Raji (cell line): Measurements from ENCODE around the gene HLA-B.
A peak's percentile ranks its signal among the peaks of the same experiment; 100 is the strongest.

Source experiments
- POLR2A ChIP-seq: IDR thresholded peaks from 2 replicates; pipeline ENCODE4 v1.6.1; 2011; ENCODE audit warnings: low read depth, low read length, control low read depth; ENCODE audit not compliant: insufficient read depth

Gene HLA-B

DNA sequence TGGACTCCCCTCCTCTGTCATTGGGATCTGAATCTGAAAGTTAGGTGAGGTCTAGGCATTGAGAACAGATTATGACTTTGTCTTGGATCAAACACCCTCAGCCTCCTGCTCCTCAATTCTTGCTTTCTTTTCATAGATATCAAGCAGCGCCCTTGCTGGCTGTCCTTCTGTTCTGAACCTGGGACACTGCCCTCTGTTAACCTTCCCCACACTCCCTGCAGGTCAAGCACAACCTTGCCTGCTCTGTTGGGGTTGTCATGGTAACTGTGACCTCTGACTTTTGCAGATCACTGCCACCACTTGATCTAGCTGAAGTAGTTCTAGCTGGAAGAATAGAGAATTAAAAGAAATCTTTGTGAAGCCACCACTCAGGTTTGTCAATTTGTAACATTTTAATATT is 30.0 kb upstream of the HLA-B start:
- TF ChIP-seq POLR2A = no peak

GRCh38 chr6:31386099-31386498 is 29.1 kb upstream of the HLA-B start:
- TF ChIP-seq POLR2A = no peak

DNA sequence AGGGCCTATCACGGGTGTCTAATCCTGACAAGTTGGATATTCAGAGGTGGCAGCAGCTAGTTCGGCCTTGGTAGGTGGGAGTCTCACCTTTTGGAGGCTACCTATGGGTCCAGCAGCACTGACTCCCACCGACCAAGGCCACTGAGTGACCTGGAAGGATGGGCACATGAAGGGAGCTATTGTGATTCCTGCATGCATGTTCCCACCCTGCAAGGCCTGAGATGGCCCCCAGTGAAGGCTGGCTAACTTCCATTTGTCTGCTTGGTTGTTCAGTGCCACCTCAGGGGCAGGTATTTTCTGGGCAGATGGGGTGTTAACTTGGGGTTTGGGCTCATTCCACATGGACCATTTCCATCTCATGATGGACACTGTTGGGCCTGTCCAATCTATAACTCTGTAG is 28.1 kb upstream of the HLA-B start:
- no peak for TF ChIP-seq POLR2A

DNA sequence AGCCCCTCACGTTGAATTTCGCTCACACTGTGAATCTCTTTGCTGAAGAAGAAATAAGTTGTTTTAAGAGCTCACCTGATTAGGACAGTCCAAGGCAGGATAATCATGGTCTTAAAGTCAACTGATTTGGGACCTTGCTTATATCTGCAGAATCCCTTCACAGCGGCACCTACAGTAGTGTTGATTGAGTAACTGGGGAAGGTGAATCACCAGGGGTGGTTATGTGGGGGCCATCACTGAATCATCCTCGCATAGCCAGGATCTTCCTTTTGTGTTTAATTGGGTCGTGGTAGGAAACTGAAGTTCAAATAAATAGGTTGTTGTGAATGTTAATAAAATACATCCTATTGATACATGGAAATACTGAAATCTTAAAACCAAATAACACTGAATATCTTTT is 26.2 kb upstream of the HLA-B start:
- TF ChIP-seq POLR2A = no peak

GRCh38 chr6:31381666-31382065 is 24.7 kb upstream of the HLA-B start:
- TF ChIP-seq POLR2A = no peak

- no peak for TF ChIP-seq POLR2A
These were observed 22.9 kb upstream of the HLA-B start for GRCh38 chr6:31379850-31380249.

DNA sequence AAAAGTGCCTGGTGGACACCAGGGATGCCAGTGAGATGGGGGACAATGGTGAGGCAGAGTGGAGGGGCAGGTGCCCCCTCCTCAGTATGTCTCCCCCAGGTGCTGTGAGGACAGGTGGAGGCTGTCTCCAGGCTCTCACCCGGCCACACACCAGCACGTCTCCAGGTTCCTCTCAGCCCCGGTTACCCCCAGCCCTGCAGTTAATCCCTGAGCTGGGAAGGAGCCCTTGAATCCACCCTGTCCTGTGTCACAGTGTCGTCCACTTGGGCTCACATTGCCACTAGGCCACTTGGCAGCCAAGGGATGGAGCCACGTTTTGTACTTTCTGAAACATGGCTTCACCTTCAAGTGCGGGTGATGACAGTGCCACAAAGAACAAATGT is 21.7 kb upstream of the HLA-B start:
- no peak for TF ChIP-seq POLR2A

GRCh38 chr6:31378062-31378720 is 21.2 kb upstream of the HLA-B start:
- TF ChIP-seq POLR2A = no peak

GRCh38 chr6:31377029-31377428 is 20.1 kb upstream of the HLA-B start:
- no peak for TF ChIP-seq POLR2A

- no peak for TF ChIP-seq POLR2A
These were observed 18.7 kb upstream of the HLA-B start for GRCh38 chr6:31375699-31376098.

- TF ChIP-seq POLR2A = no peak
These were observed 11.5 kb upstream of the HLA-B start for GRCh38 chr6:31368461-31368860.

- TF ChIP-seq POLR2A = peak; percentile 20; the same call in 1 of the 2 replicates
These were observed 9.9 kb upstream of the HLA-B start for GRCh38 chr6:31366693-31367470.

- no peak for TF ChIP-seq POLR2A
These were observed 8.9 kb upstream of the HLA-B start for GRCh38 chr6:31365864-31366263.

- no peak for TF ChIP-seq POLR2A
These were observed 6.8 kb upstream of the HLA-B start for GRCh38 chr6:31363811-31364210.

GRCh38 chr6:31362751-31363150 is 5.8 kb upstream of the HLA-B start:
- TF ChIP-seq POLR2A = no peak

DNA sequence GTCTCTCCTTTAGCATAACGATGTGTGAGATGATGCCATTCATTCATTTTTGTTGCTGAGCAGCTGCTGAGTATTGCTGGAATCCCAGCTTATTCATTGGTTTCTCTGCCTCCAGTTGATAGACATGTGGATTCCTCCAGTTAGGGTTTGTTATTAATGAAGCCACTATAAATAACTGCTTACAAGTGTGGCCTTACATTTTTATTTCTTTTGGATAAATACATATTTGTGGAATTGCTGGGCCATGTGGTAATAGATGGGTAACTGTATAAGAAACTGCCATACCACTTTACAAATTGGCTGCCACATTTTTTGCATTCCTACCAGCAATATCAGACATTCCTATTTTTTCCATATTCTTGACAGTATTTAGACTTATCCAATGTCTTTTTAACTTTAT is 2.6 kb upstream of the HLA-B start:
- no peak for TF ChIP-seq POLR2A

- TF ChIP-seq POLR2A = no peak
These were observed 1.3 kb upstream of the HLA-B start for GRCh38 chr6:31358302-31358701.
